Dendritic cell treated with granulocyte-macrophage colony-stimulating factor and Interleukin-4, amounts not matched to agents 40 ng/mL and 50 ng/mL, for 4 days (primary cell): ENCODE data around the gene PRDM7.

Experiments
- H3K27ac Mint-ChIP-seq: one replicate; pipeline ENCODE4 v1.8.0; 2022; ENCODE audit warnings: mild to moderate bottlenecking, mixed read lengths
- H3K27me3 Mint-ChIP-seq: one replicate; pipeline ENCODE4 v1.8.0; 2022; ENCODE audit warnings: mild to moderate bottlenecking, mixed read lengths
- H3K36me3 Mint-ChIP-seq: one replicate; pipeline ENCODE4 v1.8.0; 2022; ENCODE audit warnings: low read depth, mixed read lengths
- H3K4me1 Mint-ChIP-seq: one replicate; pipeline ENCODE4 v1.8.0; 2022; ENCODE audit warnings: low read depth, mixed read lengths
- H3K4me3 Mint-ChIP-seq: one replicate; pipeline ENCODE4 v1.8.0; 2022; ENCODE audit warnings: mild to moderate bottlenecking, moderate library complexity, mixed read lengths
- H3K9me3 Mint-ChIP-seq: one replicate; pipeline ENCODE4 v1.8.0; 2022; ENCODE audit warnings: mixed read lengths
- intact Hi-C: fragments of 100-400 bp; cut with micrococcal nuclease; formaldehyde crosslinking; loops from one replicate; pipeline ENCODE4 v1.15.0; 2022

The PRDM7 gene

GRCh38 chr16:90053902-90054500 is 23.1 kb downstream of the PRDM7 start:
- H3K4me3 Mint-ChIP-seq, result no peak overlapping the region

GRCh38 chr16:90050969-90051368 is 26.2 kb downstream of the PRDM7 start:
- Mint-ChIP-seq H3K27me3 (peaks cover 27% of the 10 kb centered on the region), H3K36me3 (peaks cover 11% of the 10 kb centered on the region), H3K4me1 (peaks cover 23% of the 10 kb centered on the region), H3K9me3 (peaks cover 31% of the 10 kb centered on the region), H3K27ac (no peak overlapping the region), H3K4me3 (no peak overlapping the region)
- intact Hi-C loops, result no loop called here

More at GRCh38 chr16:90053902-90054500, 23.1 kb downstream of the PRDM7 start:
- peaks cover 11% of the 10 kb centered on the region for H3K36me3 Mint-ChIP-seq
- H3K9me3 Mint-ChIP-seq, result peaks cover 31% of the 10 kb centered on the region
- peaks cover 7% of the 10 kb centered on the region for H3K27me3 Mint-ChIP-seq
- peak overlapping the region; percentile 26 for H3K27ac Mint-ChIP-seq
- H3K4me1 Mint-ChIP-seq, result peaks cover 27% of the 10 kb centered on the region
- intact Hi-C loops, result no loop called here

- Mint-ChIP-seq H3K27ac (no peak overlapping the region), H3K9me3 (peaks cover 11% of the 10 kb centered on the region), H3K36me3 (peaks cover 7% of the 10 kb centered on the region), H3K4me3 (no peak overlapping the region), H3K4me1 (peaks cover 17% of the 10 kb centered on the region), H3K27me3 (peaks cover 33% of the 10 kb centered on the region)
- intact Hi-C loops, result no loop called here
Observed at GRCh38 chr16:90048737-90049330, 28.3 kb downstream of the PRDM7 start.

GRCh38 chr16:90048347-90048722 is 28.8 kb downstream of the PRDM7 start:
- Mint-ChIP-seq H3K36me3 (peaks cover 3% of the 10 kb centered on the region), H3K4me1 (peaks cover 15% of the 10 kb centered on the region), H3K4me3 (peak overlapping the region; percentile 50), H3K9me3 (peaks cover 6% of the 10 kb centered on the region), H3K27me3 (peaks cover 32% of the 10 kb centered on the region), H3K27ac (no peak overlapping the region)
- intact Hi-C loops, result no loop called here

GRCh38 chr16:90047714-90048346 is 29.3 kb downstream of the PRDM7 start:
- intact Hi-C loops, result no loop called here
- no peak overlapping the region for H3K27ac Mint-ChIP-seq
- H3K9me3 Mint-ChIP-seq, result peaks cover 1% of the 10 kb centered on the region
- H3K27me3 Mint-ChIP-seq, result peaks cover 28% of the 10 kb centered on the region
- no peaks in the 10 kb centered on the region for H3K36me3 Mint-ChIP-seq
- H3K4me1 Mint-ChIP-seq, result peaks cover 15% of the 10 kb centered on the region
- H3K4me3 Mint-ChIP-seq, result peak overlapping the region; percentile 50

- intact Hi-C loops, result no loop called here
- H3K27ac Mint-ChIP-seq, result no peak overlapping the region
- no peaks in the 10 kb centered on the region for H3K36me3 Mint-ChIP-seq
- H3K4me3 Mint-ChIP-seq, result peak overlapping the region; percentile 58
- H3K9me3 Mint-ChIP-seq, result no peaks in the 10 kb centered on the region
- peaks cover 28% of the 10 kb centered on the region for H3K27me3 Mint-ChIP-seq
- peaks cover 15% of the 10 kb centered on the region for H3K4me1 Mint-ChIP-seq
Observed at GRCh38 chr16:90046971-90047713, 30.0 kb downstream of the PRDM7 start.

- H3K27ac Mint-ChIP-seq, result no peak overlapping the region
- peaks cover 28% of the 10 kb centered on the region for H3K27me3 Mint-ChIP-seq
- no peaks in the 10 kb centered on the region for H3K36me3 Mint-ChIP-seq
- peaks cover 15% of the 10 kb centered on the region for H3K4me1 Mint-ChIP-seq
- intact Hi-C loops, result no loop called here
- no peaks in the 10 kb centered on the region for H3K9me3 Mint-ChIP-seq
- peak overlapping the region; percentile 58 for H3K4me3 Mint-ChIP-seq
Observed at GRCh38 chr16:90046122-90046970, 30.8 kb downstream of the PRDM7 start.

- Mint-ChIP-seq H3K4me1 (peaks cover 10% of the 10 kb centered on the region), H3K27ac (no peak overlapping the region), H3K27me3 (peaks cover 28% of the 10 kb centered on the region), H3K4me3 (no peak overlapping the region), H3K36me3 (peaks cover 12% of the 10 kb centered on the region), H3K9me3 (no peaks in the 10 kb centered on the region)
- intact Hi-C loops, result no loop called here
Observed at GRCh38 chr16:90044111-90044551, 33.0 kb downstream of the PRDM7 start.

GRCh38 chr16:90043526-90043925 is 33.6 kb downstream of the PRDM7 start:
- Mint-ChIP-seq H3K36me3 (peaks cover 12% of the 10 kb centered on the region), H3K27me3 (peaks cover 24% of the 10 kb centered on the region), H3K4me1 (peaks cover 10% of the 10 kb centered on the region), H3K4me3 (no peak overlapping the region), H3K9me3 (no peaks in the 10 kb centered on the region), H3K27ac (no peak overlapping the region)
- intact Hi-C loops, result no loop called here

GRCh38 chr16:90042946-90043514 is 34.1 kb downstream of the PRDM7 start:
- H3K4me3 Mint-ChIP-seq, result no peak overlapping the region
- no peaks in the 10 kb centered on the region for H3K9me3 Mint-ChIP-seq
- intact Hi-C loops, result no loop called here
- H3K36me3 Mint-ChIP-seq, result peaks cover 12% of the 10 kb centered on the region
- no peak overlapping the region for H3K27ac Mint-ChIP-seq
- peaks cover 21% of the 10 kb centered on the region for H3K27me3 Mint-ChIP-seq
- H3K4me1 Mint-ChIP-seq, result peaks cover 10% of the 10 kb centered on the region

- Mint-ChIP-seq H3K27me3 (peaks cover 17% of the 10 kb centered on the region), H3K4me1 (peaks cover 7% of the 10 kb centered on the region), H3K9me3 (no peaks in the 10 kb centered on the region), H3K4me3 (no peak overlapping the region), H3K36me3 (peaks cover 13% of the 10 kb centered on the region), H3K27ac (no peak overlapping the region)
- intact Hi-C loops, result no loop called here
Observed at GRCh38 chr16:90041896-90042473, 35.1 kb downstream of the PRDM7 start.

GRCh38 chr16:90040152-90041023 is 36.7 kb downstream of the PRDM7 start:
- no peaks in the 10 kb centered on the region for H3K9me3 Mint-ChIP-seq
- H3K4me3 Mint-ChIP-seq, result no peak overlapping the region
- no peak overlapping the region for H3K27ac Mint-ChIP-seq
- peaks cover 24% of the 10 kb centered on the region for H3K36me3 Mint-ChIP-seq
- H3K4me1 Mint-ChIP-seq, result no peaks in the 10 kb centered on the region
- intact Hi-C loops, result no loop called here
- H3K27me3 Mint-ChIP-seq, result peaks cover under 1% of the 10 kb centered on the region
